HG03064 (cell line): ENCODE results near the gene SAMD11.
"Not testable (repeated sequence)": the region's sequence is repeated elsewhere in the genome, so short reads cannot be mapped to it uniquely, and the experiment has no call there.

ENCODE experiments used
- ATAC-seq: cut with Tn5 transposase; IDR thresholded peaks from one replicate; pipeline ENCODE4 v1.9.1; 2021; ENCODE audit warnings: low read depth; ENCODE audit not compliant: unreplicated experiment

Gene SAMD11

GRCh38 chr1:985126-985525, 61.4 kb downstream of the SAMD11 start:
- ATAC-seq = no peak

- ATAC-seq = not testable (repeated sequence)
Observed at GRCh38 chr1:988061-988460, 64.3 kb downstream of the SAMD11 start.

GRCh38 chr1:991275-991674, 67.6 kb downstream of the SAMD11 start:
- ATAC-seq = not testable (repeated sequence)

- ATAC-seq = no peak
Observed at GRCh38 chr1:991895-992294, 68.2 kb downstream of the SAMD11 start.

GRCh38 chr1:992362-992761, 68.6 kb downstream of the SAMD11 start:
- ATAC-seq = no peak

- ATAC-seq = no peak
Observed at GRCh38 chr1:993379-993995, 69.8 kb downstream of the SAMD11 start.
